Activated CD4-positive, alpha-beta T cell treated with anti-CD3 and anti-CD28 coated beads, Interleukin-2, amount 50 U/mL, for 4 hours (primary cell): ENCODE data around the gene CCDC9.
"Not testable (repeated sequence)": the region's sequence is repeated elsewhere in the genome, so short reads cannot be mapped to it uniquely, and the experiment has no call there.

ENCODE experiments used
- DNase-seq, 2 experiments: peaks; one replicate each; pipeline ENCODE4 v3.0.0-alpha.2; 2020

CCDC9 gene

GRCh38 chr19:47261946-47262793 is 5.8 kb downstream of the CCDC9 start:
- DNase-seq, result not testable (repeated sequence)

GRCh38 chr19:47264629-47265028 is 8.3 kb downstream of the CCDC9 start:
- DNase-seq, result no peak

- no peak for DNase-seq
These were observed 10.1 kb downstream of the CCDC9 start for GRCh38 chr19:47266401-47266941.

- no peak for DNase-seq
These were observed 11.0 kb downstream of the CCDC9 start for GRCh38 chr19:47267350-47267759.

- no peak for DNase-seq
These were observed 11.7 kb downstream of the CCDC9 start for GRCh38 chr19:47268028-47268427.

GRCh38 chr19:47269596-47269995 is 13.3 kb downstream of the CCDC9 start:
- DNase-seq, result no peak

GRCh38 chr19:47270408-47270807 is 14.1 kb downstream of the CCDC9 start:
- DNase-seq, result no peak

- DNase-seq, result no peak
These were observed 15.6 kb downstream of the CCDC9 start for GRCh38 chr19:47271949-47272348.

GRCh38 chr19:47272448-47273312 is 16.4 kb downstream of the CCDC9 start:
- DNase-seq, result peak in 1 of 2 experiments; percentile 66

GRCh38 chr19:47273313-47274070 is 17.2 kb downstream of the CCDC9 start:
- peak; percentile 87 for DNase-seq

GRCh38 chr19:47274071-47274890 is 18.0 kb downstream of the CCDC9 start, which contains the start of gene INAFM1:
Gene INAFM1, plus strand, starts transcription at chr19:47274885. Its CDS starts 35 bp downstream, at chr19:47274920.
- DNase-seq, result peak; percentile 100

- no peak for DNase-seq
These were observed 18.8 kb downstream of the CCDC9 start for GRCh38 chr19:47274891-47275761.

- no peak for DNase-seq
These were observed 19.6 kb downstream of the CCDC9 start for GRCh38 chr19:47275791-47276461.

- not testable (repeated sequence) for DNase-seq
These were observed 20.2 kb downstream of the CCDC9 start for GRCh38 chr19:47276513-47276912.

GRCh38 chr19:47280183-47280797 is 24.0 kb downstream of the CCDC9 start:
- DNase-seq, result peak; percentile 50 to 54

- DNase-seq, result no peak
These were observed 27.2 kb downstream of the CCDC9 start for GRCh38 chr19:47283405-47284059.

GRCh38 chr19:47284324-47284899 is 28.1 kb downstream of the CCDC9 start:
- peak in 1 of 2 experiments; percentile 25 for DNase-seq

- DNase-seq, result peak; percentile 65 to 69
These were observed 39.7 kb downstream of the CCDC9 start for GRCh38 chr19:47296036-47296435.

- DNase-seq, result not testable (repeated sequence)
These were observed 44.5 kb downstream of the CCDC9 start for GRCh38 chr19:47300867-47301266.
